Measurements from ENCODE around the gene WFDC1. TPM values are rescaled to one million over a fixed set of nuclear protein-coding genes. Genes with fewer than 3 reads are reported as not detected.

WFDC1 gene
- total RNA-seq, 1 experiment from 2014 or later, result not detected

GRCh38 chr16:84277244-84277823, 17.3 kb upstream of the WFDC1 start:
- Histone ChIP-seq H3K4me3 (ENCODE audit: low read depth, low read length) (no peak overlapping the region), H3K27me3 (replicated peaks; ENCODE audit: control insufficient read depth, insufficient read depth, low read length) (no peaks in the 10 kb centered on the region), H3K4me1 (peaks cover 4% of the 10 kb centered on the region; the same call in 1 of the 2 replicates), H3K36me3 (ENCODE audit: control insufficient read depth, insufficient read depth, low read length) (no peaks in the 10 kb centered on the region), H3K9me3 (no peaks in the 10 kb centered on the region)
- TF ChIP-seq, protein P1, sequence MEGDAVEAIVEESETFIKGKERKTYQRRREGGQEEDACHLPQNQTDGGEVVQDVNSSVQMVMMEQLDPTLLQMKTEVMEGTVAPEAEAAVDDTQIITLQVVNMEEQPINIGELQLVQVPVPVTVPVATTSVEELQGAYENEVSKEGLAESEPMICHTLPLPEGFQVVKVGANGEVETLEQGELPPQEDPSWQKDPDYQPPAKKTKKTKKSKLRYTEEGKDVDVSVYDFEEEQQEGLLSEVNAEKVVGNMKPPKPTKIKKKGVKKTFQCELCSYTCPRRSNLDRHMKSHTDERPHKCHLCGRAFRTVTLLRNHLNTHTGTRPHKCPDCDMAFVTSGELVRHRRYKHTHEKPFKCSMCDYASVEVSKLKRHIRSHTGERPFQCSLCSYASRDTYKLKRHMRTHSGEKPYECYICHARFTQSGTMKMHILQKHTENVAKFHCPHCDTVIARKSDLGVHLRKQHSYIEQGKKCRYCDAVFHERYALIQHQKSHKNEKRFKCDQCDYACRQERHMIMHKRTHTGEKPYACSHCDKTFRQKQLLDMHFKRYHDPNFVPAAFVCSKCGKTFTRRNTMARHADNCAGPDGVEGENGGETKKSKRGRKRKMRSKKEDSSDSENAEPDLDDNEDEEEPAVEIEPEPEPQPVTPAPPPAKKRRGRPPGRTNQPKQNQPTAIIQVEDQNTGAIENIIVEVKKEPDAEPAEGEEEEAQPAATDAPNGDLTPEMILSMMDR (IDR thresholded peaks at IDR 0.05; ENCODE audit: insufficient read depth in 1 of 2, low read depth in 1 of 2, low read length in 1 of 2, severe bottlenecking in 1 of 2, unreplicated experiment in 1 of 2), result peak; percentile 86 to 88
- BruUV-seq (replicated peaks), result no TSS peak
- no peak overlapping the region for H3K4me3 Mint-ChIP-seq (ENCODE audit: unreplicated experiment)
- CTCF ChIA-PET, result interaction anchor here (0.6 to 2.0 kb wide), 8 partner anchors 11 to 209 kb away, joined by 3 to 15 read pairs (median 6); partner anchors contain the start of gene TAF1C
- DNase-seq, result peak; percentile 65 to 81
- intact Hi-C loops (cut with micrococcal nuclease; ENCODE audit: unreplicated experiment), result loop anchor here (1.0 to 10.0 kb wide), 4 partner anchors 31 to 207 kb away; partner anchors contain the start of gene ATP2C2
- no peaks in the 10 kb centered on the region for H3K36me3 Mint-ChIP-seq (ENCODE audit: insufficient read depth, unreplicated experiment)
- H3K9me3 Mint-ChIP-seq (ENCODE audit: unreplicated experiment), result no peaks in the 10 kb centered on the region
- H3K27ac Mint-ChIP-seq (ENCODE audit: unreplicated experiment), result no peak overlapping the region
- peaks cover 4% of the 10 kb centered on the region for H3K27me3 Mint-ChIP-seq (ENCODE audit: insufficient read depth, unreplicated experiment)
- H3K4me1 Mint-ChIP-seq (ENCODE audit: low read depth, unreplicated experiment), result peaks cover 7% of the 10 kb centered on the region
- POLR2A ChIA-PET, result no interaction called here

- H3K4me1 ChIP-seq, result no peaks in the 10 kb centered on the region
- no peak overlapping the region for H3K4me3 ChIP-seq (ENCODE audit: low read depth, low read length)
Measured at GRCh38 chr16:84278333-84278732, 16.3 kb upstream of the WFDC1 start.

GRCh38 chr16:84278968-84279367, 15.7 kb upstream of the WFDC1 start:
- no peak overlapping the region for H3K4me3 ChIP-seq (ENCODE audit: low read depth, low read length)
- POLR2A ChIA-PET, result interaction anchor here (0.6 kb wide), 1 partner anchor 202 kb away, joined by 3 read pairs; no protein-coding TSS in a partner anchor
- H3K36me3 ChIP-seq (ENCODE audit: control insufficient read depth, insufficient read depth, low read length), result no peaks in the 10 kb centered on the region
- Mint-ChIP-seq H3K4me3 (ENCODE audit: unreplicated experiment) (no peak overlapping the region), H3K4me1 (ENCODE audit: low read depth, unreplicated experiment) (peaks cover 7% of the 10 kb centered on the region), H3K27ac (ENCODE audit: unreplicated experiment) (no peak overlapping the region), H3K36me3 (ENCODE audit: insufficient read depth, unreplicated experiment) (no peaks in the 10 kb centered on the region), H3K27me3 (ENCODE audit: insufficient read depth, unreplicated experiment) (peaks cover 4% of the 10 kb centered on the region), H3K9me3 (ENCODE audit: unreplicated experiment) (no peaks in the 10 kb centered on the region)
- DNase-seq, result no peak
- intact Hi-C loops (cut with micrococcal nuclease; ENCODE audit: unreplicated experiment), result loop anchor here (5.0 to 10.0 kb wide), 2 partner anchors 86 to 188 kb away; partner anchors contain the start of gene ATP2C2
- H3K4me1 ChIP-seq, result no peaks in the 10 kb centered on the region
- no peaks in the 10 kb centered on the region for H3K9me3 ChIP-seq
- H3K27me3 ChIP-seq (replicated peaks; ENCODE audit: control insufficient read depth, insufficient read depth, low read length), result no peaks in the 10 kb centered on the region
- BruUV-seq (replicated peaks), result no TSS peak
- TF ChIP-seq, protein P1 (IDR thresholded peaks at IDR 0.05; ENCODE audit: insufficient read depth in 1 of 2, low read depth in 1 of 2, low read length in 1 of 2, severe bottlenecking in 1 of 2, unreplicated experiment in 1 of 2), result no peak
- CTCF ChIA-PET, result interaction anchor here (0.9 kb wide), 1 partner anchor 29 kb away, joined by 3 read pairs; no protein-coding TSS in a partner anchor

More at GRCh38 chr16:84278333-84278732, 16.3 kb upstream of the WFDC1 start:
- TF ChIP-seq, protein P1 (IDR thresholded peaks at IDR 0.05; ENCODE audit: insufficient read depth in 1 of 2, low read depth in 1 of 2, low read length in 1 of 2, severe bottlenecking in 1 of 2, unreplicated experiment in 1 of 2), result no peak
- ChIA-PET CTCF (interaction anchor here (0.6 to 0.9 kb wide), 2 partner anchors 30 to 119 kb away, joined by 3 read pairs; no protein-coding TSS in a partner anchor), POLR2A (no interaction called here)
- Mint-ChIP-seq H3K36me3 (ENCODE audit: insufficient read depth, unreplicated experiment) (no peaks in the 10 kb centered on the region), H3K4me1 (ENCODE audit: low read depth, unreplicated experiment) (peaks cover 7% of the 10 kb centered on the region), H3K27me3 (ENCODE audit: insufficient read depth, unreplicated experiment) (peaks cover 4% of the 10 kb centered on the region), H3K9me3 (ENCODE audit: unreplicated experiment) (no peaks in the 10 kb centered on the region), H3K27ac (ENCODE audit: unreplicated experiment) (no peak overlapping the region), H3K4me3 (ENCODE audit: unreplicated experiment) (no peak overlapping the region)
- H3K27me3 ChIP-seq (replicated peaks; ENCODE audit: control insufficient read depth, insufficient read depth, low read length), result no peaks in the 10 kb centered on the region
- no peaks in the 10 kb centered on the region for H3K36me3 ChIP-seq (ENCODE audit: control insufficient read depth, insufficient read depth, low read length)
- no TSS peak for BruUV-seq (replicated peaks)
- DNase-seq, result no peak
- H3K9me3 ChIP-seq, result no peaks in the 10 kb centered on the region
- intact Hi-C loops (cut with micrococcal nuclease; ENCODE audit: unreplicated experiment), result loop anchor here (5.0 to 10.0 kb wide), 2 partner anchors 86 to 189 kb away; partner anchors contain the start of gene ATP2C2

All from Caco-2 (cell line).